HepG2 (cell line): ENCODE results near the gene EPHB6. TPM values are rescaled to one million over a fixed set of nuclear protein-coding genes. Genes with fewer than 3 reads are reported as not detected.

Experiments used
- ATAC-seq: fragments of 200-7000 bp; cut with Tn5 transposase; 3 replicates; pipeline ENCODE4 v1.9.1; 2020; ENCODE audit warnings: mild to moderate bottlenecking, moderate library complexity
- BruUV-seq: library from RNA; stranded (reverse); fragments of 400-500 nt; replicated peaks from 2 replicates; lab custom pipeline; 2021; lab: Mats Ljungman, UMichigan
- CTCF ChIA-PET: fragments of 300-600 bp; formaldehyde crosslinking; extraction: SDS; loops from one replicate; lab custom pipeline; 2021; ENCODE audit warnings: low total read pairs, inconsistent platforms, low intra/inter-chr PET ratio; lab: Yijun Ruan, JAX
- POLR2A ChIA-PET: fragments of 350-600 bp; sonication (Branson Sonifier 250); formaldehyde crosslinking; loops from one replicate; lab custom pipeline; 2020; ENCODE audit warnings: antibody characterized with exemption, inconsistent platforms; lab: Yijun Ruan, JAX
- DNase-seq: peaks from one replicate; pipeline ENCODE4 v3.0.0-alpha.2; 2015; ENCODE audit warnings: low spot score
- FAIRE-seq: peaks from 3 replicates; lab custom pipeline; 2011; peaks lifted over from hg19 to GRCh38; lab: Jason Lieb, UNC
- H2AFZ ChIP-seq: one replicate; pipeline ENCODE4 v1.6.1; 2011; ENCODE audit warnings: low read length, inconsistent platforms
- H3K27ac ChIP-seq: fragments of 300-600 bp; 3 replicates; pipeline ENCODE4 v1.8.0; 2011; ENCODE audit warnings: mixed run types, mild to moderate bottlenecking, mixed read lengths, low read length, inconsistent platforms; ENCODE audit not compliant: insufficient read depth; ENCODE audit errors: extremely low read length
- H3K27me3 ChIP-seq, 2 experiments: fragments of 200-600 bp in 1 of 2; 2 replicates in 1 of 2; 3 replicates in 1 of 2; pipeline versions ENCODE4 v1.6.0 to v1.8.0; 2011; ENCODE audit warnings: low read length in 2 of 2, mild to moderate bottlenecking in 2 of 2, moderate library complexity in 2 of 2, inconsistent platforms in 1 of 2; ENCODE audit not compliant: insufficient read depth in 2 of 2, control insufficient read depth in 1 of 2
- H3K36me3 ChIP-seq, 2 experiments: fragments of 200-600 bp in 1 of 2; replicated peaks in 1 of 2; 2 replicates in 1 of 2; 3 replicates in 1 of 2; pipeline versions ENCODE4 v1.5.1 to v1.8.0; 2011; ENCODE audit warnings: low read length in 2 of 2, inconsistent platforms in 1 of 2; ENCODE audit not compliant: insufficient read depth in 2 of 2, control insufficient read depth in 1 of 2
- H3K4me1 ChIP-seq: 2 replicates; pipeline ENCODE4 v1.5.1; 2012; ENCODE audit warnings: low read length, inconsistent platforms; ENCODE audit not compliant: insufficient read depth
- H3K4me2 ChIP-seq: 2 replicates; pipeline ENCODE4 v1.6.0; 2011; ENCODE audit warnings: low read depth, low read length, inconsistent platforms
- H3K4me3 ChIP-seq, 3 experiments: fragments of 200-600 bp in 1 of 3; sonication (generic), shearing (Covaris generic) in 1 of 3; replicated peaks in 1 of 3; 2 replicates each; pipeline ENCODE4 v1.5.1; 2011 to 2016; ENCODE audit warnings: low read length in 3 of 3, inconsistent platforms in 2 of 3, low read depth in 2 of 3, mild to moderate bottlenecking in 2 of 3, control low read depth in 1 of 3, mixed read lengths in 1 of 3; ENCODE audit not compliant: insufficient read depth in 1 of 3
- H3K79me2 ChIP-seq: one replicate; pipeline ENCODE4 v1.6.1; 2011; ENCODE audit warnings: low read length, inconsistent platforms; ENCODE audit not compliant: insufficient read depth
- H3K9ac ChIP-seq: 2 replicates; pipeline ENCODE4 v1.6.0; 2011; ENCODE audit warnings: mild to moderate bottlenecking, low read depth, low read length, inconsistent platforms; ENCODE audit not compliant: insufficient read depth
- H3K9me3 ChIP-seq: 2 replicates; pipeline ENCODE4 v1.5.1; 2012; ENCODE audit warnings: mild to moderate bottlenecking, low read length
- H4K20me1 ChIP-seq: 2 replicates; pipeline ENCODE4 v1.6.0; 2011; ENCODE audit warnings: inconsistent platforms, mild to moderate bottlenecking, low read length, moderate library complexity; ENCODE audit not compliant: insufficient read depth
- MTF2 ChIP-seq: sonication (generic); formaldehyde crosslinking; IDR thresholded peaks from 2 replicates; pipeline ENCODE4 v1.5.0; 2020; ENCODE audit warnings: missing genetic modification reagents, borderline replicate concordance
- ZNF660 ChIP-seq: sonication (generic); formaldehyde crosslinking; IDR thresholded peaks from 2 replicates; pipeline ENCODE4 v1.5.1; 2020; ENCODE audit warnings: mild to moderate bottlenecking, low read depth, missing genetic modification reagents, borderline replicate concordance
- in situ Hi-C: cut with HindIII; loops from 2 replicates; pipeline ENCODE4 v1.10.0; 2017; ENCODE audit warnings: low pct_unique_long_range_greater_than_20kb; ENCODE audit not compliant: extremely low pct_ligation_motif_present
- intact Hi-C: fragments of 100-400 bp; cut with micrococcal nuclease; formaldehyde crosslinking; loops from one replicate; pipeline ENCODE4 v1.10.0; 2022; ENCODE audit not compliant: unreplicated experiment
- polyA plus RNA-seq, 8 experiments: library from polyadenylated mRNA; depleted of rRNA in 3 of 8; stranded (reverse) in 7 of 8; unstranded in 1 of 8; fragments of >200 nt; fragmentation: Illumina TruSeq in 4 of 8; extraction: Trizol in 4 of 8; gene quantifications; 2 replicates each; pipeline versions ENCODE4 v1.2.1 to v1.2.3, GENCODE V29; 2011 to 2016; ENCODE audit warnings: low read depth in 4 of 8, missing spikeins in 1 of 8, mixed read lengths in 1 of 8; ENCODE audit not compliant: insufficient read depth in 1 of 8
- total RNA-seq, 5 experiments: library from RNA; depleted of rRNA; stranded (reverse); fragments of >200 nt; fragmentation: Illumina TruSeq; extraction: Trizol; gene quantifications; 2 replicates each; pipeline ENCODE4 v1.2.3, GENCODE V29; 2016; ENCODE audit warnings: low read depth in 1 of 5
- TF ChIP-seq, protein P1 (sequence below), 2 experiments: fragments of 450-650 bp in 1 of 2; sonication (generic) in 1 of 2; formaldehyde crosslinking in 1 of 2; IDR thresholded peaks; 2 replicates each; pipeline versions ENCODE4 v1.6.1 to v1.8.0; 2016 to 2022; ENCODE audit warnings: antibody characterized with exemption in 1 of 2, mild to moderate bottlenecking in 1 of 2, missing genetic modification reagents in 1 of 2
- TF ChIP-seq, protein P2 (sequence below): sonication (generic); formaldehyde crosslinking; IDR thresholded peaks from 2 replicates; pipeline ENCODE4 v1.8.0; 2022; ENCODE audit warnings: mild to moderate bottlenecking, missing genetic modification reagents, moderate library complexity
- TF ChIP-seq, protein P3 (sequence below): sonication (generic); formaldehyde crosslinking; IDR thresholded peaks from 2 replicates; pipeline ENCODE4 v1.4.0; 2020; ENCODE audit warnings: missing genetic modification reagents
- TF ChIP-seq, protein P4 (sequence below): sonication (generic); formaldehyde crosslinking; IDR thresholded peaks from 2 replicates; pipeline ENCODE4 v1.5.0; 2020; ENCODE audit warnings: mild to moderate bottlenecking, missing genetic modification reagents

Gene EPHB6
- total and polyA plus RNA-seq, 2 of the 13 experiments (the other 11 are each of a cell fraction or from before 2014, with no cell fraction given): not detected

DNA sequence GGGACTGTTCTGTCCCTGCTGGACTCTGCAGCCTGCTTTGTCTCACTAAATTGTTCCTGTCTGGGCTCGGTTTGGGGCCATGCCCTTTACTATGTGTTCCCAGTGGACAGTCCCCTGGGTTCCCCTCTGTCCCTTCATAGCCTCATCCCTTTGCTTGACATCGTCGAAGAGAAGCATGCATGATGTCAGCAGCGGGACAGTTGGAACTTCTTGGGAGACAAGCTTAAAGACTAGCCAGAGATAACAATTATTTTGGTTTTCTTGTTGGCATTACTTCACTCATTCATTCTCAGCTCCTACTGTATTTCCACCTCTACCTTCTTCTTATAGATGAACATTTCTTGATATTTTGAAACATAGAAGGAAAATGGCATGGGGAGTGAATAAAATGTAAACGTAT, 2.7 kb downstream of the EPHB6 start (continued):
- TF ChIP-seq, protein P1, sequence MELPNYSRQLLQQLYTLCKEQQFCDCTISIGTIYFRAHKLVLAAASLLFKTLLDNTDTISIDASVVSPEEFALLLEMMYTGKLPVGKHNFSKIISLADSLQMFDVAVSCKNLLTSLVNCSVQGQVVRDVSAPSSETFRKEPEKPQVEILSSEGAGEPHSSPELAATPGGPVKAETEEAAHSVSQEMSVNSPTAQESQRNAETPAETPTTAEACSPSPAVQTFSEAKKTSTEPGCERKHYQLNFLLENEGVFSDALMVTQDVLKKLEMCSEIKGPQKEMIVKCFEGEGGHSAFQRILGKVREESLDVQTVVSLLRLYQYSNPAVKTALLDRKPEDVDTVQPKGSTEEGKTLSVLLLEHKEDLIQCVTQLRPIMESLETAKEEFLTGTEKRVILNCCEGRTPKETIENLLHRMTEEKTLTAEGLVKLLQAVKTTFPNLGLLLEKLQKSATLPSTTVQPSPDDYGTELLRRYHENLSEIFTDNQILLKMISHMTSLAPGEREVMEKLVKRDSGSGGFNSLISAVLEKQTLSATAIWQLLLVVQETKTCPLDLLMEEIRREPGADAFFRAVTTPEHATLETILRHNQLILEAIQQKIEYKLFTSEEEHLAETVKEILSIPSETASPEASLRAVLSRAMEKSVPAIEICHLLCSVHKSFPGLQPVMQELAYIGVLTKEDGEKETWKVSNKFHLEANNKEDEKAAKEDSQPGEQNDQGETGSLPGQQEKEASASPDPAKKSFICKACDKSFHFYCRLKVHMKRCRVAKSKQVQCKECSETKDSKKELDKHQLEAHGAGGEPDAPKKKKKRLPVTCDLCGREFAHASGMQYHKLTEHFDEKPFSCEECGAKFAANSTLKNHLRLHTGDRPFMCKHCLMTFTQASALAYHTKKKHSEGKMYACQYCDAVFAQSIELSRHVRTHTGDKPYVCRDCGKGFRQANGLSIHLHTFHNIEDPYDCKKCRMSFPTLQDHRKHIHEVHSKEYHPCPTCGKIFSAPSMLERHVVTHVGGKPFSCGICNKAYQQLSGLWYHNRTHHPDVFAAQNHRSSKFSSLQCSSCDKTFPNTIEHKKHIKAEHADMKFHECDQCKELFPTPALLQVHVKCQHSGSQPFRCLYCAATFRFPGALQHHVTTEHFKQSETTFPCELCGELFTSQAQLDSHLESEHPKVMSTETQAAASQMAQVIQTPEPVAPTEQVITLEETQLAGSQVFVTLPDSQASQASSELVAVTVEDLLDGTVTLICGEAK (IDR thresholded peaks at IDR 0.05): no peak
- TF ChIP-seq, protein P1 (CRISPR knock-in tag; IDR thresholded peaks at IDR 0.05): no peak

DNA sequence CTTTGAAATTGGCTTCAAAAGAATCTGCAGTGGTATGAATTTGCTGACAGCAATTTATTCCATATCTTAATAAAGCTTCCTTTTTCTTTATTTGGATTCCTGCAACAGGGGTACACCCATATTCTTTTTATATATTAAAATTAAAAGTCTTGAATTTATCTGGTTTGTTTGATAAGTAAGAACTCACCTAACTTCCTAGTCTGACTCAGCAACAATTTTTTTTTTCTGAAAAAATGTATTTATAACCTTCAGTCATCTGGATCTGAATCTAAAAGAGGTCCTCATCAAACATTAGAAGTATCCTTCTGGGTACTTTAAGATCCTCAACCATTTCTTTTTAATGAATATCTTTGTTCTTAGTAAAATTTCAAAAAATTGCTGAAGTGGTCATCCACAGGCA, 4.5 kb downstream of the EPHB6 start:
- ChIA-PET POLR2A (no interaction called here), CTCF (no interaction called here)
- FAIRE-seq (no peak), DNase-seq (no peak), ATAC-seq (no peak)
- Histone ChIP-seq H3K36me3 (no peaks in the 10 kb centered on the region), H3K4me3 (no peak overlapping the region), H3K9ac (no peak overlapping the region), H3K4me1 (no peaks in the 10 kb centered on the region), H4K20me1 (no peaks in the 10 kb centered on the region), H3K4me2 (no peak overlapping the region), H3K27me3 (peaks cover 3 to 61% of the 10 kb centered on the region in 2 experiments; a peak in 3 of 5 replicates), H3K79me2 (no peaks in the 10 kb centered on the region), H3K9me3 (no peaks in the 10 kb centered on the region), H2AFZ (no peak overlapping the region), H3K27ac (no peak overlapping the region)
- no TSS peak for BruUV-seq
- in situ Hi-C loops (no loop called here), intact Hi-C loops (no loop called here)
- TF ChIP-seq, protein P2, sequence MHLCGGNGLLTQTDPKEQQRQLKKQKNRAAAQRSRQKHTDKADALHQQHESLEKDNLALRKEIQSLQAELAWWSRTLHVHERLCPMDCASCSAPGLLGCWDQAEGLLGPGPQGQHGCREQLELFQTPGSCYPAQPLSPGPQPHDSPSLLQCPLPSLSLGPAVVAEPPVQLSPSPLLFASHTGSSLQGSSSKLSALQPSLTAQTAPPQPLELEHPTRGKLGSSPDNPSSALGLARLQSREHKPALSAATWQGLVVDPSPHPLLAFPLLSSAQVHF: no peak
- no peak for TF ChIP-seq MTF2 (CRISPR knock-in tag)
- TF ChIP-seq, protein P3, sequence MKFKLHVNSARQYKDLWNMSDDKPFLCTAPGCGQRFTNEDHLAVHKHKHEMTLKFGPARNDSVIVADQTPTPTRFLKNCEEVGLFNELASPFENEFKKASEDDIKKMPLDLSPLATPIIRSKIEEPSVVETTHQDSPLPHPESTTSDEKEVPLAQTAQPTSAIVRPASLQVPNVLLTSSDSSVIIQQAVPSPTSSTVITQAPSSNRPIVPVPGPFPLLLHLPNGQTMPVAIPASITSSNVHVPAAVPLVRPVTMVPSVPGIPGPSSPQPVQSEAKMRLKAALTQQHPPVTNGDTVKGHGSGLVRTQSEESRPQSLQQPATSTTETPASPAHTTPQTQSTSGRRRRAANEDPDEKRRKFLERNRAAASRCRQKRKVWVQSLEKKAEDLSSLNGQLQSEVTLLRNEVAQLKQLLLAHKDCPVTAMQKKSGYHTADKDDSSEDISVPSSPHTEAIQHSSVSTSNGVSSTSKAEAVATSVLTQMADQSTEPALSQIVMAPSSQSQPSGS (CRISPR knock-in tag): no peak
- TF ChIP-seq, protein P4, sequence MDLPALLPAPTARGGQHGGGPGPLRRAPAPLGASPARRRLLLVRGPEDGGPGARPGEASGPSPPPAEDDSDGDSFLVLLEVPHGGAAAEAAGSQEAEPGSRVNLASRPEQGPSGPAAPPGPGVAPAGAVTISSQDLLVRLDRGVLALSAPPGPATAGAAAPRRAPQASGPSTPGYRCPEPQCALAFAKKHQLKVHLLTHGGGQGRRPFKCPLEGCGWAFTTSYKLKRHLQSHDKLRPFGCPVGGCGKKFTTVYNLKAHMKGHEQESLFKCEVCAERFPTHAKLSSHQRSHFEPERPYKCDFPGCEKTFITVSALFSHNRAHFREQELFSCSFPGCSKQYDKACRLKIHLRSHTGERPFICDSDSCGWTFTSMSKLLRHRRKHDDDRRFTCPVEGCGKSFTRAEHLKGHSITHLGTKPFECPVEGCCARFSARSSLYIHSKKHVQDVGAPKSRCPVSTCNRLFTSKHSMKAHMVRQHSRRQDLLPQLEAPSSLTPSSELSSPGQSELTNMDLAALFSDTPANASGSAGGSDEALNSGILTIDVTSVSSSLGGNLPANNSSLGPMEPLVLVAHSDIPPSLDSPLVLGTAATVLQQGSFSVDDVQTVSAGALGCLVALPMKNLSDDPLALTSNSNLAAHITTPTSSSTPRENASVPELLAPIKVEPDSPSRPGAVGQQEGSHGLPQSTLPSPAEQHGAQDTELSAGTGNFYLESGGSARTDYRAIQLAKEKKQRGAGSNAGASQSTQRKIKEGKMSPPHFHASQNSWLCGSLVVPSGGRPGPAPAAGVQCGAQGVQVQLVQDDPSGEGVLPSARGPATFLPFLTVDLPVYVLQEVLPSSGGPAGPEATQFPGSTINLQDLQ: no peak
- no peak for TF ChIP-seq ZNF660 (CRISPR knock-in tag)
